Tibial nerve (tissue), 3 donors: ENCODE results near the gene ZMPSTE24.
"Not testable (repeated sequence)": the region's sequence is repeated elsewhere in the genome, so short reads cannot be mapped to it uniquely, and the experiment has no call there.

Source experiments
- POLR2A ChIP-seq, 2 donors: fragments of 450-650 bp; IDR thresholded peaks; one replicate each; pipeline ENCODE4 v1.6.1; 2017; ENCODE audit warnings: antibody characterized with exemption in 2 of 2, mild to moderate bottlenecking in 2 of 2, moderate library complexity in 2 of 2
- TF ChIP-seq, protein P1 (sequence below), 5 experiments: fragments of 200-600 bp in 3 of 5; fragments of 450-650 bp in 2 of 5; sonication (generic) in 3 of 5; IDR thresholded peaks; one replicate each; pipeline ENCODE4 v1.5.1; 2016 to 2019; ENCODE audit warnings: antibody characterized with exemption in 5 of 5, mild to moderate bottlenecking in 3 of 5, moderate library complexity in 2 of 5

- TF ChIP-seq, protein P1, sequence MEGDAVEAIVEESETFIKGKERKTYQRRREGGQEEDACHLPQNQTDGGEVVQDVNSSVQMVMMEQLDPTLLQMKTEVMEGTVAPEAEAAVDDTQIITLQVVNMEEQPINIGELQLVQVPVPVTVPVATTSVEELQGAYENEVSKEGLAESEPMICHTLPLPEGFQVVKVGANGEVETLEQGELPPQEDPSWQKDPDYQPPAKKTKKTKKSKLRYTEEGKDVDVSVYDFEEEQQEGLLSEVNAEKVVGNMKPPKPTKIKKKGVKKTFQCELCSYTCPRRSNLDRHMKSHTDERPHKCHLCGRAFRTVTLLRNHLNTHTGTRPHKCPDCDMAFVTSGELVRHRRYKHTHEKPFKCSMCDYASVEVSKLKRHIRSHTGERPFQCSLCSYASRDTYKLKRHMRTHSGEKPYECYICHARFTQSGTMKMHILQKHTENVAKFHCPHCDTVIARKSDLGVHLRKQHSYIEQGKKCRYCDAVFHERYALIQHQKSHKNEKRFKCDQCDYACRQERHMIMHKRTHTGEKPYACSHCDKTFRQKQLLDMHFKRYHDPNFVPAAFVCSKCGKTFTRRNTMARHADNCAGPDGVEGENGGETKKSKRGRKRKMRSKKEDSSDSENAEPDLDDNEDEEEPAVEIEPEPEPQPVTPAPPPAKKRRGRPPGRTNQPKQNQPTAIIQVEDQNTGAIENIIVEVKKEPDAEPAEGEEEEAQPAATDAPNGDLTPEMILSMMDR (IDR thresholded peaks at IDR 0.05): not testable (repeated sequence)
- not testable (repeated sequence) for TF ChIP-seq POLR2A (IDR thresholded peaks at IDR 0.05)
Measured at GRCh38 chr1:40221471-40221905, 36.5 kb upstream of the ZMPSTE24 start.
